ENCODE results near the gene SLAMF6.

The SLAMF6 gene

DNA sequence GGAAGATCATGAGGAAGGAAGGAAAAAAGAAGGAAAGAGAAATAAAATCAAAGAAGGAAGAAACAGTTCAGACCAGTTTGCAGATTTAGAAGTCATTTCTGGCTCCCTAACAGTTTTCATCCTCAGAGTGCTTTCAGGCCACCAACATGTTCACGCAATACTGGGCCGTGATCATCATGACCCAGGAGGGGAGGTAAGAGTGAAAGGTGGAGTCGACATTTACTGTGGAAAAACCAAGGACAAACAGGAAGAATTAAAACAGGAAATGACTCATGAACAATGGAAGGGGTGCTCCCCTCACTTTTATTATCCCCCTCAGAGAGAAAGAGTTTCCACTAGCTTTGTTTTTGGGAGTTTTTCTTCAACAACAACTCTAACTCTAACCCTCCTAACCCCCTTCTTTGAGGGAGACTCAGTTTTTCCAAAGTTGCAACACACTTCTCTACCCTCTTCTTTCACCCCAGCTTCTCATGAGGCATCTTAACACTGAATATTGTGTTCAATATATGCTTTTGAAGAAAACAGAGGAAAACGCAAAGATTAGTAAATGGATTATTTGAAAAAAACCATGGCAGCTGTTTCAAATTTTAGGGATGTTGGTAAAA, 62.3 kb downstream of the SLAMF6 start:
- H3K36me3 ChIP-seq (ENCODE audit: control insufficient read depth, insufficient read depth, low read length), result no peaks in the 10 kb centered on the region
- no peaks in the 10 kb centered on the region for H3K9me3 ChIP-seq (ENCODE audit: control insufficient read depth, insufficient read depth, low read depth, low read length)
- H3K9ac ChIP-seq (ENCODE audit: low read length), result no peak overlapping the region
- peaks cover 12% of the 10 kb centered on the region for H3K4me1 ChIP-seq (ENCODE audit: control insufficient read depth, insufficient read depth, low read length)
- no peak overlapping the region for H3K4me3 ChIP-seq (ENCODE audit: low read depth, low read length)
- no peak overlapping the region for H3K27ac ChIP-seq (ENCODE audit: low read depth, low read length)
- no peaks in the 10 kb centered on the region for H3K27me3 ChIP-seq (ENCODE audit: control insufficient read depth, insufficient read depth, low read length)

DNA sequence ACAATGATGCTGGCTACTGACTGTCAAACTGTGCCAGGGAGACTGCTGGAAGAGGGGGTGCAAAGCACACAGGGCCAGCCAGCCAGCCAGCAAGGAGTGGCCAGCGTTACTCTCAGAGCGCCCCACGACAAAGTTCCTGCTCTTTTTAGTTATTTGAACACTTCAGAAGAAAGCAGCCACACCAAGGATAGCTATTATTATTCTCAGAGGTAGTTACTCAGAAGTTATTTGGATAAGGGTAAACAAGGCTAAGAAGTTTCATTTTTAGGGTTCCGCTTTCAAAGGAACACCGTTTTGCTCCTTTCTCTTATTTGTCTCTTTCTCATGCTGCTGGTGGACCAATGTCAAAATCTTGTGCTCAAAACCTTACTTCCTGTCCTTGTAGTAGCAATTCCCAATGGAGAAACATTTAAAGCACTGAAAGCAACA, 62.8 kb downstream of the SLAMF6 start:
- Histone ChIP-seq H3K27ac (ENCODE audit: low read depth, low read length) (no peak overlapping the region), H3K4me3 (ENCODE audit: low read depth, low read length) (no peak overlapping the region), H3K36me3 (ENCODE audit: control insufficient read depth, insufficient read depth, low read length) (no peaks in the 10 kb centered on the region), H3K9ac (ENCODE audit: low read length) (no peak overlapping the region), H3K9me3 (ENCODE audit: control insufficient read depth, insufficient read depth, low read depth, low read length) (no peaks in the 10 kb centered on the region), H3K27me3 (ENCODE audit: control insufficient read depth, insufficient read depth, low read length) (no peaks in the 10 kb centered on the region), H3K4me1 (ENCODE audit: control insufficient read depth, insufficient read depth, low read length) (peaks cover 12% of the 10 kb centered on the region)

DNA sequence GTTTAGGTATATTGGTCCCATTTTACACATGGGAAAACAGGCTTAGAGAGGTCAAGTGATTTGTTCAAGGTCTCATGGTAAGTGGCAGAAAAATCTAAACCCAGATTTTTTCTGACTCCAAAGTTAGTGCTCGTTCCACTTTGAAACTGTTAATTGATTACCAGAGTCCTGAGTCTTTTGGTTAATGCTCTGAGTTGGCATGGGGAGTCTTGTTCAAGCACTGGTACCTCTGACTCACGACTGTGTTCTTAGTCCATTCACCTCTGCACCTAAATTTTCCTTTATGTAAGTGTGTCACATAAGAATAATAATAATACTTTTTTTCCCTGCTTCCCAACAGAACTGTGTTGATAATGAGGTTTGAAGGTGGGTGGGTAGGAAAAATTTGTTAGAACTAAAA, 63.4 kb downstream of the SLAMF6 start:
- H3K4me1 ChIP-seq (ENCODE audit: control insufficient read depth, insufficient read depth, low read length), result peaks cover 12% of the 10 kb centered on the region
- H3K4me3 ChIP-seq (ENCODE audit: low read depth, low read length), result no peak overlapping the region
- H3K9ac ChIP-seq (ENCODE audit: low read length), result no peak overlapping the region
- no peaks in the 10 kb centered on the region for H3K9me3 ChIP-seq (ENCODE audit: control insufficient read depth, insufficient read depth, low read depth, low read length)
- H3K27me3 ChIP-seq (ENCODE audit: control insufficient read depth, insufficient read depth, low read length), result no peaks in the 10 kb centered on the region
- H3K36me3 ChIP-seq (ENCODE audit: control insufficient read depth, insufficient read depth, low read length), result no peaks in the 10 kb centered on the region
- no peak overlapping the region for H3K27ac ChIP-seq (ENCODE audit: low read depth, low read length)

DNA sequence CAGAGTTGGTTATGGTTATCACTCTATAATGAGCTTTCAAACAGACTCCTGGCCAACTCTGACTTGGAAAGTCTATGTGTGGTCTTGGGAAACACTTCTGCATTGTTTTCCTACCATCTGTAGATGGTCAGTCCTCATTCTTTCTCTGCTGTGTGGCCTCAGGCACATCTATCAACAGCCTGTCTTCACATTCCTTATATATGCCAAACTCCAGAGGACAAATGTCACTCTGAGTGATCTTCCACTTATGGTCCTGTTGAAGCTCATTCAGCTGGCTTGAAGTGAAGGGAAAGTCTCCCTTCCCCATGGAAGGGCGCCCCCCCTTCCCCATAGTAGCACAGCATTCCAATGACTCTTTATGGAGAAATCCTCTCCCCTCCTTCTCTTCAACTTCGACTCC, 64.0 kb downstream of the SLAMF6 start:
- no peak overlapping the region for H3K4me3 ChIP-seq (ENCODE audit: low read depth, low read length)
- peaks cover 12% of the 10 kb centered on the region for H3K4me1 ChIP-seq (ENCODE audit: control insufficient read depth, insufficient read depth, low read length)
- H3K9ac ChIP-seq (ENCODE audit: low read length), result no peak overlapping the region
- no peak overlapping the region for H3K27ac ChIP-seq (ENCODE audit: low read depth, low read length)
- H3K9me3 ChIP-seq (ENCODE audit: control insufficient read depth, insufficient read depth, low read depth, low read length), result no peaks in the 10 kb centered on the region
- H3K27me3 ChIP-seq (ENCODE audit: control insufficient read depth, insufficient read depth, low read length), result no peaks in the 10 kb centered on the region
- no peaks in the 10 kb centered on the region for H3K36me3 ChIP-seq (ENCODE audit: control insufficient read depth, insufficient read depth, low read length)

DNA sequence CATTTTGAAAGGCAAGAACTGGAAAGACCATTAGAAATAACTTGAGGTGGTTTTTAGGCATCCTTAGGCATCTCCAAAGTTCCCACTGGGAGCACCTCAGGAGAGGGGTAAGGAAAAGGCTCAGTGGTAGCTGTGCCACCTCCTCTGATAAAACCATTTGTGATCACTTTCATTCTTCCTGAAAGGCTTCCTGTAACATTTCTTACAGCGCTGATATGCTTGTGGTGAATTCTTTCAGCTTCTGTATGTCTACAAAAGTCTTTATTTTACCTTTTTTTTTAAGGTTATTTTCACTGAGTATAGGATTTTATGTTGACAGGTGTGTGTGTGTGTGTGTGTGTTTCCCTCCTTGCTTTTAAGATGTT, 67.9 kb downstream of the SLAMF6 start:
- Histone ChIP-seq H3K36me3 (ENCODE audit: control insufficient read depth, insufficient read depth, low read length) (no peaks in the 10 kb centered on the region), H3K4me3 (ENCODE audit: low read depth, low read length) (no peak overlapping the region), H3K9ac (ENCODE audit: low read length) (no peak overlapping the region), H3K4me1 (ENCODE audit: control insufficient read depth, insufficient read depth, low read length) (peaks cover 5% of the 10 kb centered on the region), H3K27ac (ENCODE audit: low read depth, low read length) (no peak overlapping the region), H3K27me3 (ENCODE audit: control insufficient read depth, insufficient read depth, low read length) (no peaks in the 10 kb centered on the region), H3K9me3 (ENCODE audit: control insufficient read depth, insufficient read depth, low read depth, low read length) (no peaks in the 10 kb centered on the region)

DNA sequence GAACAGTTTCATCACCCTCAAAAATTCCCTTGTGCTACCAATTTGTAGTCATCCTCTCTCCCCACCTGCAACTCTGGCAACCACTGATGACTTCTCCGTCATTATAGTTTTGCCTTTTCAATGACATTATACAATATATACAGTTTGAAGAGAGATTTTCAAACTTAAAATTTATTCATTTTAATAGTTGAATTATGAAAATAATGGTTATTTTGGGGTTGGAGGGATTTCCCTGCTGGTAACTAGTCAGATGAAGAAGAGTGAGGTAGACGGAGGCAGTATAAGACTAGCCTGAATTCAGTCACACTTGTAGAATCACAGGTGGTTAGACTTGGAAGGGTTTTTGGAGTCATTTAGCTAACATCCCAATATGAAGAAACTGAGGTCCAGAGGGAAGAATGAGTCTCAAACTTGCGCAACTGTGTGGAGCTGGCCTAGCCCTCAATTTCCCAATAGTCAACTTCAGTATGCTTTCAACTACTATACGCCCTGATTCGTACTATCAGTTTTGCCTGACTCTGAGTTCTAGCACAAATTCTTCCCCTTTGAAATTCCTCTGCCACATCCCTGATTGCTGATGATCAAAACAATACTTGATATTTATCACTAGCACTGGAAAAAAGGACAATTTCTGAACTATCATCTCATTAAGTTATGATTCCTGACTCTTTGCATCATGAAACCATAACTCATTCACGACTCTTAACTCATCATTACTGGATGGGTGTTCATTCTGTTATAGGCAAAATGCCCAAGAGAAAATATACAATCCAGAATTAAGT, 68.5 kb downstream of the SLAMF6 start:
- no peak overlapping the region for H3K9ac ChIP-seq (ENCODE audit: low read length)
- H3K9me3 ChIP-seq (ENCODE audit: control insufficient read depth, insufficient read depth, low read depth, low read length), result no peaks in the 10 kb centered on the region
- H3K4me3 ChIP-seq (ENCODE audit: low read depth, low read length), result no peak overlapping the region
- no peaks in the 10 kb centered on the region for H3K27me3 ChIP-seq (ENCODE audit: control insufficient read depth, insufficient read depth, low read length)
- H3K36me3 ChIP-seq (ENCODE audit: control insufficient read depth, insufficient read depth, low read length), result no peaks in the 10 kb centered on the region
- no peak overlapping the region for H3K27ac ChIP-seq (ENCODE audit: low read depth, low read length)
- 0 out of 2 replicates have a peak, but pooled peaks cover 4% of the 10 kb centered on the region for H3K4me1 ChIP-seq (ENCODE audit: control insufficient read depth, insufficient read depth, low read length)

DNA sequence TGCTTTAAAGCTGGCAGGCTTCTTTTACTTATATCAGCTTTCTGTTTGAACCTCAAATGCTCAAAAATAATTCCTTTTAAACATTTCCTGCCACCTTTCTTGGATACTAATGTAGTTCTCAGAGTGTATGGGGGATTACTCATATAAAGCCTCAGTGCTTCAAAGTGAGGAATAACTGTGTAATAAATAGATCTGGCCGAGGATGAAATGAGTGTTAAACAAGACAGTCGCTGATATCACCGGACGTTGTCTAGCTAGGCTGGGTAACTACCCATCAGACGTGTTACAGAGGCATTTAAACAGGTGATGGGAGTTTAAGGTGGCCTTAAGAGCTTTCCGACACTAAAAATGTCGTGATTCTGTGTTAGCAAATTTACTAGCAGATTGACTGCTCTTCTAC, 69.6 kb downstream of the SLAMF6 start:
- no peaks in the 10 kb centered on the region for H3K9me3 ChIP-seq (ENCODE audit: control insufficient read depth, insufficient read depth, low read depth, low read length)
- H3K4me1 ChIP-seq (ENCODE audit: control insufficient read depth, insufficient read depth, low read length), result no peaks in the 10 kb centered on the region
- H3K9ac ChIP-seq (ENCODE audit: low read length), result no peak overlapping the region
- H3K36me3 ChIP-seq (ENCODE audit: control insufficient read depth, insufficient read depth, low read length), result no peaks in the 10 kb centered on the region
- no peak overlapping the region for H3K4me3 ChIP-seq (ENCODE audit: low read depth, low read length)
- no peaks in the 10 kb centered on the region for H3K27me3 ChIP-seq (ENCODE audit: control insufficient read depth, insufficient read depth, low read length)
- no peak overlapping the region for H3K27ac ChIP-seq (ENCODE audit: low read depth, low read length)

DNA sequence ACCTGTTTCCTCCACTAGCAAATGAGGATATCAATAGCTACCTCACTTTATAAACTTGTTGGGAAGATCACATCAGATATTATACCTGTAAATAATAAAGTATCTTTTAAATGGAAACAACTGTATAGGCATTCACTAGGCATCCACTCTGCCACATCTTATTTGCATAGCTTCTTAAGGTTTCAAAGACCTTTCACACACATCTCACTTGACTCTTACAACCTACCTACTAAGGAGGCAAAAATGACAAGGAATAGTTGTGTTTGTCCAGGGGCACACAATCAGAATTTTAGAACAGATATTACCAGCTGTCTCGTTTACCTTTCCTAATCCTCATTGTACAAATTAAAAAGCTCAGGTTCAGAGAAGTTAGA, 71.2 kb downstream of the SLAMF6 start:
- H3K4me1 ChIP-seq (ENCODE audit: control insufficient read depth, insufficient read depth, low read length), result no peaks in the 10 kb centered on the region
- H3K36me3 ChIP-seq (ENCODE audit: control insufficient read depth, insufficient read depth, low read length), result no peaks in the 10 kb centered on the region
- H3K27me3 ChIP-seq (ENCODE audit: control insufficient read depth, insufficient read depth, low read length), result no peaks in the 10 kb centered on the region
- no peak overlapping the region for H3K27ac ChIP-seq (ENCODE audit: low read depth, low read length)
- H3K9me3 ChIP-seq (ENCODE audit: control insufficient read depth, insufficient read depth, low read depth, low read length), result no peaks in the 10 kb centered on the region
- H3K9ac ChIP-seq (ENCODE audit: low read length), result no peak overlapping the region
- H3K4me3 ChIP-seq (ENCODE audit: low read depth, low read length), result no peak overlapping the region

DNA sequence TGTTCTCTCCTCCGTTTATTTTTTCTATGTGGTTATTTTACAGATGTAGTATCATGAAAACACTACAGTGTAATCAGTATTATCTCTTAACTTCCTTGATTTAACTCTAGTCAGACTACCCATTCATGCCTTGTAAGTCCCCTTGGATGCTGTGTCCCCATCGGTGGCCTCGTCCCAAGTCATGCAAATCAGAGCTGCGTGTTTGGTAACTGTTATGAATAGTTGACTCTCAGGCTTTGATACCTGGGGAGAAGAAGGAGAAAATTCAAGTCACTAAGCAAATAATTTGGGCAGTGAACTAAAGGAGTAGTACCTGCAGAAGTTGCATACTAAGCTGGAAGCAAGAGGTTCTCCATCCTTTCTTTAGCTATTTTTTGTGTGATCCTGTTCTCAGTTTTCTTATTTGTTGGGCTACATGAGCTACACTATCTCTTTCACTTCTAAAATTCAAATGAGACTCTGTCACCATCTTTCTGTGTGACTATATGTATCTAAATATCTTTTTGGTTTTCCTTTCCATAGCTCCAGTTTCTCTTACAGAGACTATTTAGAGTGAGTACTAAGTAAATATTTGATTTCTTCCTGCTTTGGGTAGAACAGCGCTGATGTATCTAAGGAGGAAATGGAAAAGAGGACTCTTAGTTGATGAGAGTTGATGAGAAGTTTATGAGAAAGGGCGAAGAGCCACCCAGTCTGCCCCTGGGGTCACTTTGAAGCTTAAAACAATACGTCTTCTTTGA, 71.8 kb downstream of the SLAMF6 start:
- no peaks in the 10 kb centered on the region for H3K36me3 ChIP-seq (ENCODE audit: control insufficient read depth, insufficient read depth, low read length)
- H3K9me3 ChIP-seq (ENCODE audit: control insufficient read depth, insufficient read depth, low read depth, low read length), result no peaks in the 10 kb centered on the region
- no peak overlapping the region for H3K4me3 ChIP-seq (ENCODE audit: low read depth, low read length)
- no peak overlapping the region for H3K9ac ChIP-seq (ENCODE audit: low read length)
- H3K27me3 ChIP-seq (ENCODE audit: control insufficient read depth, insufficient read depth, low read length), result no peaks in the 10 kb centered on the region
- no peaks in the 10 kb centered on the region for H3K4me1 ChIP-seq (ENCODE audit: control insufficient read depth, insufficient read depth, low read length)
- no peak overlapping the region for H3K27ac ChIP-seq (ENCODE audit: low read depth, low read length)

DNA sequence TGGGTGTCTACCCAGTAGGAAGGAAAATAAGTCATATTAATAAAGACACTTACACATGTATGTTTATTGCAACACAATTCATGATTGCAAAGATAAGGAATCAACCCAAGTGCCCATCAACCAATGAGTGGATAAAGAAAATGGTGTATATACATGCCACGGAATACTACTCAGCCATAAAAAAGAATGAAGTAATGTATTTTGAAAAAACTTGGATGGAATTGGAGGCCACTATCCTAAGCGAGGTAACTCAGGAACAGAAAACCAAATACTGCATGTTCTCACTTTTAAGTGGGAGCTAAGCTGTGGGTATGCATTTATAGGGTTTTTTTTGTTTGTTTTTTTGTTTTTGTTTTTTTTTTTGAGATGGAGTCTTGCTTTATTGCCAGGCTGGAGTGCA, 73.6 kb downstream of the SLAMF6 start:
- H3K36me3 ChIP-seq (ENCODE audit: control insufficient read depth, insufficient read depth, low read length), result no peaks in the 10 kb centered on the region
- H3K27ac ChIP-seq (ENCODE audit: low read depth, low read length), result no peak overlapping the region
- H3K27me3 ChIP-seq (ENCODE audit: control insufficient read depth, insufficient read depth, low read length), result no peaks in the 10 kb centered on the region
- H3K4me1 ChIP-seq (ENCODE audit: control insufficient read depth, insufficient read depth, low read length), result no peaks in the 10 kb centered on the region
- no peak overlapping the region for H3K9ac ChIP-seq (ENCODE audit: low read length)
- no peaks in the 10 kb centered on the region for H3K9me3 ChIP-seq (ENCODE audit: control insufficient read depth, insufficient read depth, low read depth, low read length)
- no peak overlapping the region for H3K4me3 ChIP-seq (ENCODE audit: low read depth, low read length)

DNA sequence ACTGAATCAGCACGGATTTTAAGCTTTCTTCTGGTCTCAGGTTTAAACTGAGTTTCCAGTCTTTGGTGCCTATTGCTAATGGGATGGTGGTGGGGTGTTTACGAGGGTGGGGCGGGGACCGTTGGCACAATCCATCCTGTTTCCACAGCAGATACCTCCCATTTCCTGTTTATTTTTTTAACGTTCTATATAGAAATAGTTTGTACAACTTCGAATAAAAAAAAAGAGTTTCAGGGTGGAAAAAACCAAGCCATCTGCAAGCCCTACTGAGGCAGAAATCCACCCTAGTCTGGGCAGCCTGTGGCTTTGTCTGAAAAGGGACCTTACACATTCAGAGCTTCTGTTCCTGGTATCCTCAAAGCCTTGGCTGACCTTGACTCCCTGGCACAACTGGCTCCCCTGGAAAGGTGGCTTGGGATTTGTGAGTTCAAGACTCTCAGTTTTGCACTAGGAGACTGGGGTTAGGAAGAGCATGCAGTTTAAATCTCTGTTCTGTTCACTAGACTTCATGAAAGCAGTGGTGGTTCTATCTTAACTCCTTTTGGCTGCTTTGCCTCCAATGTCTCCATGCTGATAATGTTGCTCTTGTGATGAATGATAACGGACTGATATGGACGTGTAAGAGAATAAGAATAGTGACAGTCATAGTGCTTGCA, 76.0 kb downstream of the SLAMF6 start:
- no peak overlapping the region for H3K27ac ChIP-seq (ENCODE audit: low read depth, low read length)
- no peak overlapping the region for H3K4me3 ChIP-seq (ENCODE audit: low read depth, low read length)
- no peaks in the 10 kb centered on the region for H3K4me1 ChIP-seq (ENCODE audit: control insufficient read depth, insufficient read depth, low read length)
- no peaks in the 10 kb centered on the region for H3K27me3 ChIP-seq (ENCODE audit: control insufficient read depth, insufficient read depth, low read length)
- H3K36me3 ChIP-seq (ENCODE audit: control insufficient read depth, insufficient read depth, low read length), result no peaks in the 10 kb centered on the region
- H3K9me3 ChIP-seq (ENCODE audit: control insufficient read depth, insufficient read depth, low read depth, low read length), result no peaks in the 10 kb centered on the region
- H3K9ac ChIP-seq (ENCODE audit: low read length), result no peak overlapping the region

Data from HUES6 (cell line).